KBM-7 (cell line): Measurements from ENCODE around the gene TRAF3.

Experiments used
- DNase-seq: peaks from one replicate; pipeline ENCODE4 v3.0.0-alpha.2; 2015
- in situ Hi-C: fragments of 300-500 bp; cut with MboI; formaldehyde crosslinking; loops from 2 replicates; pipeline ENCODE4 v1.14.3; 2020; ENCODE audit warnings: low sequenced_read_pairs, low pct_unique_long_range_greater_than_20kb, mixed read lengths

Gene TRAF3

DNA sequence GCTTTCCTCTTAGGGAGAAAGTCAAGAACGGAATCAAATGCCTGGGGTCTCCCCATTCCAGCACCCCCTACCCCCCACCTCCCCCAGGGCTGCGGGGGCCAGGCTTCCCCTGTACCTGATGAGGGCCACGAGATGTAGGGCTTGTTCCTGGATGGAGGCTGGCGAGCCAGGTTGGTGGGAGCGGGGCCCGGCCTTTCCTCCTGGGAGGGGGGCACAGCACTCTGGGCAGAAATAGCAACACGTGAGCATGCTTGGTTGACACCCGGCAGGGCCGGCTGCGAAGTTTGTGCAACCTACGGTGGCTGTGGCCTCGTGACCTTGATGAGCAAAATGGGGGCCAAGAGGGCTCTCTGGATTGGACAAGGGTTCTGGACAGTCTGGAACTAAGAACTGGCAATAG is 160.9 kb downstream of the TRAF3 start:
- in situ Hi-C loops: no loop called here
- no peak for DNase-seq

- DNase-seq: no peak
- in situ Hi-C loops: no loop called here
Observed at GRCh38 chr14:102939329-102939728, 162.1 kb downstream of the TRAF3 start.

GRCh38 chr14:102939820-102940561 is 162.7 kb downstream of the TRAF3 start:
- in situ Hi-C loops: no loop called here

GRCh38 chr14:102940729-102941362 is 163.6 kb downstream of the TRAF3 start:
- in situ Hi-C loops: no loop called here
- DNase-seq: no peak

More at GRCh38 chr14:102939820-102940561, 162.7 kb downstream of the TRAF3 start:
- DNase-seq: no peak

DNA sequence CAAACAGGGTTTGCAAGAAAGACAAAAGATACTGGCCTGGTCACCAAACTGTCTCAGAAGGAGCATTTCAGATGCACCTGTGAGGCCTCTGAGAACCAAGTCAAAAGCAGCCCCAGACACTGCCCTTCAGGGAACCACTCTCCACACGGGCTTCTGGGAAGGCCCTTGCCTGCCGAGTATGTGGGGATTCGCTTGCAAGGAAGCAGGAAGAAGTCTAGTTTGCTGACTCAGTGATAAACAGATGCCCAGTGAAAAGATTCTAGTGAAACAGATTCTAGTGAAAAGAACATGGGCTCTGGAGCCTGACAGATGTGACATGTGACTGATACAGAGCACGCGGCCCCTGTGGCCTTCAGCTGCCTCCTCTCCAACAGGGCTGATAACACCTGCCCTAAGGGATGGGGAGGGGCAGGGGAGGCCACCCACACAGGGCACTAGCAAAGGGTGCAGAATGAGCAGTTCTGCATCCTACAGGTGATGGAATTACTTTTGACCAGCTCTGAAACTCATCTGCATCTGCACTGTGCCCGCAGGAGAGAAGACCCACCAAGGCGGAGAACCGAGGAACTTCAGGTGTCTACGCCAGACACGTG is 164.3 kb downstream of the TRAF3 start:
- in situ Hi-C loops: no loop called here

DNA sequence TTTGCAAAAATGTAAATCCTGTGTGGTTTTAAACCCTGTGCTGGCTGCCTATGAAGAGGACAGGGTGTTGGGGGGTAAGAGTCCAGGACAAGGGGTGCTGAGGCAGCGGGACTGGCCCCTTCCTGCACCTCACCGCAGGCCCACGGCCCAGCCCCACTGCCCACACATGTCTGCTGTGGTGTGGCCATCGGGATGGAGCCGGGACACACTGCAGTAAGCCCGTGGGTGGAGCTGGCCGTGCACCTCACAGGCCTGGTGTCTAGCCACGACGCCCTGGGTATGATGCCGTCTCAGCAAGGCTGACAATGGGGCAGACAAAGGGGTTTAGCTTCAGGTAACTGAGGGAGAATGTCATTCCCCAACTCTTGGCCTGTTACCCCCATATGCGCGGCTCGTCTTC is 164.8 kb downstream of the TRAF3 start:
- in situ Hi-C loops: no loop called here
- no peak for DNase-seq

More for the DNA sequence above, 164.3 kb downstream of the TRAF3 start:
- no peak for DNase-seq

DNA sequence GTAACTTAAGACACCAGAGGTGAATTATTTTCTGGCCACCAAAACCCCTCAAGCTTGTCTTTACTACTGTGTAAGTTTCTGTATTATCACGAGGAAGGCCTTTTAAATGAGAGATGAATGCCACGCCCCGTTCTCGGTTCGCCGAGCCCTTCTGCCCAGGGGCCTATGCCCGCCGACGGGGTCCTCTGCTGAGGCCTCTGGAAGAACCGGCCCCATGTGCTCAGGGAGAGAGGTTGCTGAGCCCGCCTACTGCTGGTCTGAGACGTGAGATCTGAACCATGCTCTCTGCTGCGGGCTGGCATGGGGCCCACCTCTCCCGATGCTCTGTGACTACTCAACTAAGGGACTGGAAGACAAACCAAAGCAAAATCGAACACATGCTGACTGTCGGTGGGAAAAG is 166.2 kb downstream of the TRAF3 start:
- DNase-seq: no peak
- in situ Hi-C loops: no loop called here

DNA sequence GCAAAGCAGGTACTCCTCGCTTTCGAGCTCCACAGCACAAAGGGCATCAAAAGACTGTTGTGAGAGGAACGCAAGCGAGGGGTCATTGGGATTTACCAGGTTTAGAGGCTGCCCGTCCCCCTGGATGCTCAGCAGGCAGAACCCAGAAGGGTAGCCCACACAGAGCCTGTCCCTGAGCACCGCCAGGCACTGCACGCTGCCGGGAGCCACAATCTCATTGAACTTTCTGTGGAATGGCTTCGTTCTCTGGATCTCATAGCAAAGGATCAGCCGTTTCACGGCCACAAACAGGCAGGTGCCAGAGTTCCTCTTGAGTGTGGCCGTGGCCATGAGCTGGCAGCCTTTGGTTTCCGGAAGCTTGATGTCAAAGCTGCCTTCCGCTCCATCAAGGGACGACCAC is 166.7 kb downstream of the TRAF3 start:
- in situ Hi-C loops: no loop called here
- no peak for DNase-seq

GRCh38 chr14:102944448-102945330 is 167.4 kb downstream of the TRAF3 start:
- in situ Hi-C loops: no loop called here
- DNase-seq: no peak

GRCh38 chr14:102945346-102946130 is 168.3 kb downstream of the TRAF3 start:
- in situ Hi-C loops: no loop called here
- DNase-seq: no peak

- no peak for DNase-seq
- in situ Hi-C loops: no loop called here
Observed at GRCh38 chr14:102947321-102948103, 170.3 kb downstream of the TRAF3 start.

DNA sequence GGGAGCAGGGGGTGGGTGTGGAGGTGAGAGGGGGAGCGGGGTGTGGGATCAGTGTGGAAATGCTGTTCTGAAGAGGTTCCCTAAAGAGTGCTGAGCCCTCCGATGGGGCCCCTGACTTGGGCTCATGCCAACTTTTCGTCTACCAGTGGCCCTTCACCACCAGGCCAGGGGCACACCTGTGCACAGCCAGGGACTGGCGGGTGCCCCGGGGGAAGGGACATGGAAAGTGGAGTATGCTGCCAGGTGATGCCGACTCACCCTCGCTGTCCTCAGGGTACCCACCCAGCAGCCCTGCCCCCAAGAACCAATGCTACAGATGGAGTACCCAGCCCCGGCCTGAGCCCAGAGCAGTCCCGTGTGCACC is 171.4 kb downstream of the TRAF3 start:
- in situ Hi-C loops: no loop called here
- no peak for DNase-seq

- in situ Hi-C loops: no loop called here
- peak; percentile 76 for DNase-seq
Observed at GRCh38 chr14:102949062-102949800, 172.0 kb downstream of the TRAF3 start.

DNA sequence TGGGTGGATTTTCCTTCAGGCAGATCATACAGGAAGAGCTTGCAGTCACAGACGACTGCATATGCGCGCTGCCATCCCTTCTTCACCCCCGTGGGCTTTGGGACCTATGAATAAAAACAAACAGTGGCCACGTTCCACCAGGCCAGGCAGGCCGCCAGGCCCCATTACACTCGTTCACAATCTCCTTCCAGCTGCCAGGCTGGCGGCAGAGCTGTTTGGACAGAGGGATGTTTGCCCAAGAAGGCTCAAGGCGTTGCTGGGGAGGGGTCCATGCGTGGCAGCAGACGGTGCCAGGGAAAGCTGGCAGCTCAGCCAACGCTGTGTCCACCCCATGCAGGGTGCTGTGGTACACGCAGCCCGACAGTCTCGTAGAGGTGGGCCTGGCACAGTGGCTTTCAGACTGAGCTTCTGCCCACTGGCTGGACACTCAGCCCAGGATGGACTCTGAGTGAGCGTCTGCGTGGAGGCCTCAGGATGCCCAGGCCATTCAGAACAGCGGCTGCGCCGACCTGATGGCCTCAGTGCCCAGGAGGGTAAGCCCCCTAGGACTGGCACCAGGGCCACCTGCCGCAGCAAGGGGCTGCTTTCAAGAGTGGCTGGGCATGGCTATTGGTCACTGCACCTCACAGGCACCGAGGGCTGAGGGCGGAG is 172.7 kb downstream of the TRAF3 start:
- in situ Hi-C loops: no loop called here
- DNase-seq: no peak

DNA sequence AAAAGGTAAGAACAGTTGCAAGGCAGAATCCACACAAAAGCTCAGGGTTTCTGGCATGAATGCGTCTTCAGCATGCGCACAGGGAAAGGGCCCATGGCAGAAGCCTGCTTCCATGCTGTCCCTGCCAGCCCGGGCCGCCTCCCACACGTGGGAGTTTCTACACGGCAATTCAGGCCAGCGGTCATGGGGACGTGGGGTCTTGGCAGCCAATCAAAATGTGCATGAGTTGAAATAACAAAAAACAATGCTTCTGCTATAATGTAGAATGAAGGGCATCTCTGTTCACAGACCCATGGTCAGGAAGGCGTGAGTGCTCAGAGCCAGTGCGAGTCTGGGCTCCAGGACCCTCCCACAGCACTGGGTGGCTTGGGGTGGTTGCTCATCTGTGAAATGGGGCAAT is 173.8 kb downstream of the TRAF3 start:
- DNase-seq: no peak
- in situ Hi-C loops: no loop called here

GRCh38 chr14:102951799-102952198 is 174.6 kb downstream of the TRAF3 start:
- DNase-seq: no peak
- in situ Hi-C loops: no loop called here

- in situ Hi-C loops: no loop called here
- DNase-seq: no peak
Observed at GRCh38 chr14:102952276-102952675, 175.0 kb downstream of the TRAF3 start.
